Ramos (cell line): ENCODE measurements around the gene CORO1C.
"Not testable (repeated sequence)": the region's sequence is repeated elsewhere in the genome, so short reads cannot be mapped to it uniquely, and the experiment has no call there.

ENCODE experiments used
- in situ Hi-C: fragments of 300-500 bp; cut with MboI; formaldehyde crosslinking; loops from one replicate; pipeline ENCODE4 v1.14.3; 2022; ENCODE audit warnings: low sequenced_read_pairs; ENCODE audit not compliant: unreplicated experiment

The CORO1C gene

DNA sequence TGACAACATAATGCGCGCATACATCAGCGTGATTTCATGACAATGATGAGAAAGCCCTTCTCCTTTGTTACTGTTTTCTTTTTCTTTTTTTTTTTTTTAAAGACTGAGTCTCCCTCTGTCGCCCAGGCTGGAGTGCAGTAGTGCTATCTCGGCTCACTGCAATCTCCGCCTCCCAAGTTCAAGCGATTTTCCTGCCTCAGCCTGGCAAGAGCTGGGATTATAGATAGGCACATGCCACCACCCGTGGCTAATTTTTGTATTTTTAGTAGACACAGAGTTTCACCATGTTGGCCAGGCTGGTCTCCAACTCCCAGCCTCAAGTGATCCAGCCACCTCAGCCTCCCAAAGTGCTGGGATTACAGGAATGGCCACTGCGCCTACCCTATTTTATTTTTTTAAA is 76.7 kb downstream of the CORO1C start:
- in situ Hi-C loops, result not testable (repeated sequence)

GRCh38 chr12:108653922-108654321 is 77.4 kb downstream of the CORO1C start:
- in situ Hi-C loops, result no loop called here

DNA sequence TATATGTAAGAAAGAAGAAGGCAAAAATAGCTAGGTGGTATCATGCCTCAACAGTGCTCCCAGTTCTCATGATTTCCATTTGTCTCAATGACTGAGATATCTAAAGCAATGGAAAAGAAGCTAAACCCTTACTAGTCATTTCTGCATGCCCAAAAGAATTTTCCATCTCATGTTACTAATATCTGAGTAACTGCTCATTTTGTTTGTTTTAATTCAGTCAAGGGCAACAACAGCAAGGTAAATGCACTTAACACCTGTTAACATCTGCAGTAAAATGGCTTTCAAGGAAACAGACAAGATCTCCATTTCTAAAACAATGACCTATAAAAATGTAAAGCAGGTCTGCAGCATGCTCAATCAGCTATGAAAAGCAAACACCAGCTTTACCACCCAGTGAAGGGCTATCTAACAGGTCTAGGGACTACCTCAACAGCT is 78.2 kb downstream of the CORO1C start:
- in situ Hi-C loops, result no loop called here

- in situ Hi-C loops, result no loop called here
Observed at GRCh38 chr12:108650083-108650482, 81.2 kb downstream of the CORO1C start.

GRCh38 chr12:108649669-108650068 is 81.6 kb downstream of the CORO1C start:
- in situ Hi-C loops, result loop anchor here (25.0 kb wide), 1 partner anchor 1687 kb away; the partner anchor contains the start of gene TMEM263

DNA sequence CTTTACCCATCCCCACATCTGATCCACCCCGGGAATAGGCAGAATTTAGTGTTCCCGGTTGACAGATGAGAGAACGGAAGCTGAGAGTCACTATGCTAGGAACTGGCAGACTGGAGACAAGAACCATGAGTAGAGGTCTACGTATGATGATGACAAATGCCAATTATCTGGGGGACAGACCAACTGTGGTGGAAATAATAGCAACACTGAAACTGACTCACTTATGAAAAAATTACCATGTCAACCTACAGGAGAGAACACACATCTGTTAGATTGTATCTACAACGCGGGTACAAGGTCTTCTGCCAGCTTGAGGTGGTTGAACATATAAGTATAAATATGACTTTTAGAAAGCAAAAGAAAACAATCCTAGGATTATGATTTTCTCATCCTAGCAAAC is 82.2 kb downstream of the CORO1C start:
- in situ Hi-C loops, result loop anchor here (25.0 kb wide), 1 partner anchor 1687 kb away; the partner anchor contains the start of gene TMEM263

DNA sequence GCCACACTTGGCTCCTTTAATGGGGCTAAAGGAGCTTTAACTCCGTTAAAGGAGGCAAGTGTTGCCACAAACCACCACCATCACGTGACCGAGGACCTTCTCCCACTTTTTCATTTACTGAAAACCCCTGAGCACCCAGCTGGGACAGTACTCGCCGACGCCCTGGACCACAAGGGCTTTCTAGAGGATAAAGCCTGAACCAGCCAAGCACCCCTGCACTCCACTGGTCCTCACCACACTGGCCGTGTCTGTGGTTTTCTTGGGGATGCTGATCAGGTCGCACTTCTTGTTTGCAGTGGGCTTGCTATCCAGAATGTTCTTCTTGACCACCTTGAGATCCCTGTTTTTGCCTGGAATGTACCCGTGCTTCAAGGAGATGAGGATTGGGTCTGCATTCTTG is 82.9 kb downstream of the CORO1C start:
- in situ Hi-C loops, result loop anchor here (25.0 kb wide), 1 partner anchor 1686 kb away; the partner anchor contains the start of gene TMEM263

GRCh38 chr12:108647585-108648287 is 83.6 kb downstream of the CORO1C start:
- in situ Hi-C loops, result loop anchor here (25.0 kb wide), 1 partner anchor 1685 kb away; the partner anchor contains the start of gene TMEM263

GRCh38 chr12:108646600-108647579 is 84.4 kb downstream of the CORO1C start:
- in situ Hi-C loops, result loop anchor here (25.0 kb wide), 1 partner anchor 1685 kb away; the partner anchor contains the start of gene TMEM263

- in situ Hi-C loops, result loop anchor here (25.0 kb wide), 1 partner anchor 1684 kb away; the partner anchor contains the start of gene TMEM263
Observed at GRCh38 chr12:108645686-108646599, 85.4 kb downstream of the CORO1C start.

- in situ Hi-C loops, result loop anchor here (25.0 kb wide), 1 partner anchor 1682 kb away; the partner anchor contains the start of gene TMEM263
Observed at GRCh38 chr12:108644811-108645120, 86.6 kb downstream of the CORO1C start.

- in situ Hi-C loops, result loop anchor here (25.0 kb wide), 1 partner anchor 1682 kb away; the partner anchor contains the start of gene TMEM263
Observed at GRCh38 chr12:108643941-108644810, 87.1 kb downstream of the CORO1C start.

DNA sequence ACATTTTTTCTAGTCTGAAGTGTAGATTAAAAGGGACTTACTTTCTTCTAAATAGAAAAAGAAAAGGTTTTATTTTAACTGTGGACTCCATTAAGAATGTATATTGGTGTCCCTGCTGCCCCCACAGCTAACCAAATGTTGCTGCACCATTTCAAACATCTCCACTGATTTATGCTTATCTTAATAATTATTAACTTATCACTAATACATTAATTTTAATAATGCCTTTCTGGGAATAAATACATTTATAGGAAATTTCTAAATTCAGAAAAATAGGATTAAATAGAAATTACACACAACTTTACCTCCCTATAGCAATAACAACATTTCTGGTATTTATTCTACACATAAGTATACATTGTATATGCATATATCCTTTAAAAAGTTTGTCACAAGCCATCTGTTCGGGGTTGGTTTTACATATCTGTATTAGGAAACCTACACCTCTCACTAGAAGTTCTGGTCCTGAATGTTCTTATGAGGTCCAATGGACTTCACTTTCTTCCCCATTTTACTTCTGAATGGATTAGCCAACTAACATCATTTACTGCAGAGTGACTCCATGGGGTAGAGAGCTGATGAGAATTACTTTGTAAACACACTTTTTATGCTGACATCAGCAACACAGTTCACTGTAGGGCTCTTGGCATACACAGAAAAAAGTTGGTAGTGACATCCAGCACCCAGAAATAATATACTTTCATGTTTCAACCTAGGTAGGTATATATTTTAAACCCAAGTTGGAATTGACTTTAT is 88.2 kb downstream of the CORO1C start:
- in situ Hi-C loops, result loop anchor here (25.0 kb wide), 1 partner anchor 1681 kb away; the partner anchor contains the start of gene TMEM263

DNA sequence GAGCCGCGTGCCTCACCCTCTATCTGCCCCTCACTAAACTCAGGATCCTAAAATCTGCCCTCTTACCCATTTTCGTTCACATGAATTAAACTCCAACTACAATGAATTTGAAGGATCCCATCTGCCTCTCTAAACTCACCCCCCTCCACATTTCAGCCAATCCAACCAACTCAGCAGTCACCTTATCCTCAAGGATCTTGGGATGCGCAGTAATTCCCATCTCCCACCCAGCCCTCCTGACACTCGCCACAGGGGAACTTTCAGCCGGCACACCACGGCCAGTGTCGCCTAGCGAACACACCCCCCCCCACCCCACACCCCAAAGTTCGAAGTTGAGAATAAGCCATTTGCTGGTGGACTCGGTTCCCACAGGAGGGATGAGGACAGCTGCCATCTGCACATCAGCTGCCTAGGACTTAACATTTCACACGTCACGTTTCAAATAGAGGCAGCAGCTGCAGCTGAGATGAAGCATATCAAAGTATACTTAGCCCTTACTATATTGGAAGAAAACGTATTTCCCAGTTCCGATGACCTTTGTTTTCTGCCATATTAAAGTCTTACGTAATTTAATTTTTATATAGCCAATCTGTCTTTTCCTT is 88.9 kb downstream of the CORO1C start:
- in situ Hi-C loops, result loop anchor here (25.0 kb wide), 1 partner anchor 1680 kb away; the partner anchor contains the start of gene TMEM263

- in situ Hi-C loops, result loop anchor here (25.0 kb wide), 1 partner anchor 1679 kb away; the partner anchor contains the start of gene TMEM263
Observed at GRCh38 chr12:108641446-108642268, 89.7 kb downstream of the CORO1C start.

- in situ Hi-C loops, result loop anchor here (25.0 kb wide), 1 partner anchor 1679 kb away; the partner anchor contains the start of gene TMEM263
Observed at GRCh38 chr12:108640802-108641445, 90.4 kb downstream of the CORO1C start.
